ENCODE results near the gene PTAR1. TPM values are rescaled to one million over a fixed set of nuclear protein-coding genes. Genes with fewer than 3 reads are reported as not detected.
"Not testable (repeated sequence)": the region's sequence is repeated elsewhere in the genome, so short reads cannot be mapped to it uniquely, and the experiment has no call there.

The PTAR1 gene
- total RNA-seq, 1 experiment from 2014 or later: 44.9 TPM

GRCh38 chr9:69805962-69806515, 46.2 kb upstream of the PTAR1 start:
- Histone ChIP-seq H3K4me3 (no peak overlapping the region), H4K20me1 (ENCODE audit: insufficient read depth) (no peaks in the 10 kb centered on the region), H3K4me1 (replicated peaks; ENCODE audit: insufficient read depth) (no peaks in the 10 kb centered on the region), H3K27me3 (ENCODE audit: insufficient read depth, low read depth) (no peaks in the 10 kb centered on the region), H3K79me2 (ENCODE audit: low read depth) (no peaks in the 10 kb centered on the region), H3K9me3 (ENCODE audit: insufficient read depth, low read depth) (no peaks in the 10 kb centered on the region), H3F3A (ENCODE audit: insufficient read depth, low read depth) (no peaks in the 10 kb centered on the region), H3K9me2 (ENCODE audit: insufficient read depth) (no peaks in the 10 kb centered on the region; the same call in 1 of the 2 replicates), H3K36me3 (ENCODE audit: low read depth) (no peaks in the 10 kb centered on the region), H3K4me2 (no peak overlapping the region), H2AFZ (no peak overlapping the region), H3K27ac (no peak overlapping the region)
- no TSS peak for BruUV-seq (replicated peaks)
- intact Hi-C loops (cut with micrococcal nuclease; ENCODE audit: unreplicated experiment): no loop called here
- POLR2A ChIA-PET (ENCODE audit: unreplicated experiment): no interaction called here
- no peak for DNase-seq
- no peak for TF ChIP-seq EZH2 (IDR thresholded peaks at IDR 0.05; ENCODE audit: low read depth)
- TF ChIP-seq, protein P1, sequence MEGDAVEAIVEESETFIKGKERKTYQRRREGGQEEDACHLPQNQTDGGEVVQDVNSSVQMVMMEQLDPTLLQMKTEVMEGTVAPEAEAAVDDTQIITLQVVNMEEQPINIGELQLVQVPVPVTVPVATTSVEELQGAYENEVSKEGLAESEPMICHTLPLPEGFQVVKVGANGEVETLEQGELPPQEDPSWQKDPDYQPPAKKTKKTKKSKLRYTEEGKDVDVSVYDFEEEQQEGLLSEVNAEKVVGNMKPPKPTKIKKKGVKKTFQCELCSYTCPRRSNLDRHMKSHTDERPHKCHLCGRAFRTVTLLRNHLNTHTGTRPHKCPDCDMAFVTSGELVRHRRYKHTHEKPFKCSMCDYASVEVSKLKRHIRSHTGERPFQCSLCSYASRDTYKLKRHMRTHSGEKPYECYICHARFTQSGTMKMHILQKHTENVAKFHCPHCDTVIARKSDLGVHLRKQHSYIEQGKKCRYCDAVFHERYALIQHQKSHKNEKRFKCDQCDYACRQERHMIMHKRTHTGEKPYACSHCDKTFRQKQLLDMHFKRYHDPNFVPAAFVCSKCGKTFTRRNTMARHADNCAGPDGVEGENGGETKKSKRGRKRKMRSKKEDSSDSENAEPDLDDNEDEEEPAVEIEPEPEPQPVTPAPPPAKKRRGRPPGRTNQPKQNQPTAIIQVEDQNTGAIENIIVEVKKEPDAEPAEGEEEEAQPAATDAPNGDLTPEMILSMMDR (conservative IDR thresholded peaks at IDR 0.05): no peak
- CTCF ChIA-PET: no interaction called here

DNA sequence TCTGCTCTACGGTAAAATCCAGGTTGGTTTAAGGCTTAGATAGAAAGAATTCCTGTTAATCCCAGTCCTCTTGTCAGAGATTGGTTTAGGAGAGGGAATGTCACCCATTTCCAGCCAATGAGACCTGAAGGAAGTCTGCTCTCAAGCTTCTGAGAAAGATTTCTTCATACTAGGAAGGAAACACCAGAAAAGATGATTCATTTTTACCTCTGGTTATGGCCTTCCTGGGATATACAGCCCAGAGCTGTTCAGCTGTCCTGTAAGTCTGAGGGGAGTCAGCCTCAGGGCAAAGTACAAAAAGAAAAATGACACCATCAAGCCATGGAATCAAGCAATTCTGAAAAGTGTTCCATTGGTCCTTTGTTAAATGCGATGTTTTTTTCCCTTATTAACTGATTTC, 42.2 kb upstream of the PTAR1 start:
- no peaks in the 10 kb centered on the region for H3K4me1 ChIP-seq (replicated peaks; ENCODE audit: insufficient read depth)
- no peaks in the 10 kb centered on the region for H3K9me3 ChIP-seq (ENCODE audit: insufficient read depth, low read depth)
- H3K79me2 ChIP-seq (ENCODE audit: low read depth): no peaks in the 10 kb centered on the region
- H3K9me2 ChIP-seq (ENCODE audit: insufficient read depth): no peaks in the 10 kb centered on the region; the same call in 1 of the 2 replicates
- no peak overlapping the region for H3K4me3 ChIP-seq
- no peaks in the 10 kb centered on the region for H3K27me3 ChIP-seq (ENCODE audit: insufficient read depth, low read depth)
- H3K27ac ChIP-seq: no peak overlapping the region
- ChIA-PET CTCF (no interaction called here), POLR2A (ENCODE audit: unreplicated experiment) (no interaction called here)
- no peaks in the 10 kb centered on the region for H3K36me3 ChIP-seq (ENCODE audit: low read depth)
- intact Hi-C loops (cut with micrococcal nuclease; ENCODE audit: unreplicated experiment): no loop called here
- TF ChIP-seq EZH2 (IDR thresholded peaks at IDR 0.05; ENCODE audit: low read depth): no peak
- TF ChIP-seq, protein P1 (conservative IDR thresholded peaks at IDR 0.05): no peak
- no peak overlapping the region for H2AFZ ChIP-seq
- H3K4me2 ChIP-seq: no peak overlapping the region
- BruUV-seq (replicated peaks): no TSS peak
- no peak for DNase-seq
- no peaks in the 10 kb centered on the region for H4K20me1 ChIP-seq (ENCODE audit: insufficient read depth)
- no peaks in the 10 kb centered on the region for H3F3A ChIP-seq (ENCODE audit: insufficient read depth, low read depth)

- H3K4me3 ChIP-seq; H3K4me2 ChIP-seq; DNase-seq; H3K27me3 ChIP-seq (ENCODE audit: insufficient read depth, low read depth); CTCF ChIA-PET; BruUV-seq (replicated peaks); H3K27ac ChIP-seq; H3K9me3 ChIP-seq (ENCODE audit: insufficient read depth, low read depth); H2AFZ ChIP-seq; intact Hi-C loops (cut with micrococcal nuclease; ENCODE audit: unreplicated experiment); H4K20me1 ChIP-seq (ENCODE audit: insufficient read depth); H3K79me2 ChIP-seq (ENCODE audit: low read depth); H3K36me3 ChIP-seq (ENCODE audit: low read depth); H3F3A ChIP-seq (ENCODE audit: insufficient read depth, low read depth); H3K4me1 ChIP-seq (replicated peaks; ENCODE audit: insufficient read depth); H3K9me2 ChIP-seq (ENCODE audit: insufficient read depth); POLR2A ChIA-PET (ENCODE audit: unreplicated experiment): not testable (repeated sequence)
Measured at GRCh38 chr9:69800027-69800426, 40.2 kb upstream of the PTAR1 start.

DNA sequence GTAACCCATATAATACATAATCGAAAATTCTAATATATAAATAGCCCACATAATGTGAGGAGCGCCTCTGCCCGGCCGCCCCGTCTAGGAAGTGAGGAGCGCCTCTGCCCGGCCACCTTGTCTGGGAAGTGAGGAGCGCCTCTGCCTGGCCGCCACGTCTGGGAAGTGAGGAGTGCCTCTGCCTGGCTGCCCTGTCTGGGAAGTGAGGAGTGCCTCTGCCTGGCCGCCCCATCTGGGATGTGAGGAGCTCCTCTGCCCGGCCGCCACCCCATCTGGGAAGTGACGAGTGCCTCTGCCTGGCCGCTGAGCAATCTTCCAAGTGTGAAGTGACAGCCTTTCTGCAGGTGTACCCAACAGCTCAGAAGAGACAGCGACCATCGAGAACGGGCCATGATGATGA, 39.7 kb upstream of the PTAR1 start:
- intact Hi-C loops (cut with micrococcal nuclease; ENCODE audit: unreplicated experiment): loop anchor here (10.0 kb wide), 1 partner anchor 55 kb away; no protein-coding TSS in a partner anchor
- DNase-seq; H3K36me3 ChIP-seq (ENCODE audit: low read depth); H3K4me3 ChIP-seq; H3K79me2 ChIP-seq (ENCODE audit: low read depth); CTCF ChIA-PET; H3K27me3 ChIP-seq (ENCODE audit: insufficient read depth, low read depth); H4K20me1 ChIP-seq (ENCODE audit: insufficient read depth); H3K9me3 ChIP-seq (ENCODE audit: insufficient read depth, low read depth); H3F3A ChIP-seq (ENCODE audit: insufficient read depth, low read depth); POLR2A ChIA-PET (ENCODE audit: unreplicated experiment); H2AFZ ChIP-seq; H3K27ac ChIP-seq; H3K4me2 ChIP-seq; BruUV-seq (replicated peaks); H3K4me1 ChIP-seq (replicated peaks; ENCODE audit: insufficient read depth); H3K9me2 ChIP-seq (ENCODE audit: insufficient read depth): not testable (repeated sequence)

All from PC-9 (cell line).